ENCODE data around the gene PPP1R13B. TPM values are rescaled to one million over a fixed set of nuclear protein-coding genes. Genes with fewer than 3 reads are reported as not detected.

PPP1R13B gene
- total RNA-seq, 1 experiment from 2014 or later, result 3.2 TPM

GRCh38 chr14:103732868-103733620, 114.3 kb downstream of the PPP1R13B start:
- DNase-seq (ENCODE audit: low read depth, low spot score), result no peak
- in situ Hi-C loops (cut with HindIII; ENCODE audit: low pct_unique_long_range_greater_than_20kb, low sequenced_read_pairs), result no loop called here

- in situ Hi-C loops (cut with HindIII; ENCODE audit: low pct_unique_long_range_greater_than_20kb, low sequenced_read_pairs), result no loop called here
Measured at GRCh38 chr14:103731916-103732867, 115.2 kb downstream of the PPP1R13B start.

GRCh38 chr14:103731481-103731880, 115.9 kb downstream of the PPP1R13B start:
- in situ Hi-C loops (cut with HindIII; ENCODE audit: low pct_unique_long_range_greater_than_20kb, low sequenced_read_pairs), result no loop called here

More at GRCh38 chr14:103731916-103732867, 115.2 kb downstream of the PPP1R13B start:
- no peak for DNase-seq (ENCODE audit: low read depth, low spot score)

GRCh38 chr14:103730490-103731035, 116.8 kb downstream of the PPP1R13B start:
- DNase-seq (ENCODE audit: low read depth, low spot score), result no peak
- in situ Hi-C loops (cut with HindIII; ENCODE audit: low pct_unique_long_range_greater_than_20kb, low sequenced_read_pairs), result no loop called here

More at GRCh38 chr14:103731481-103731880, 115.9 kb downstream of the PPP1R13B start:
- DNase-seq (ENCODE audit: low read depth, low spot score), result no peak

GRCh38 chr14:103729496-103730448, 117.6 kb downstream of the PPP1R13B start:
- in situ Hi-C loops (cut with HindIII; ENCODE audit: low pct_unique_long_range_greater_than_20kb, low sequenced_read_pairs), result no loop called here
- DNase-seq (ENCODE audit: low read depth, low spot score), result no peak

- in situ Hi-C loops (cut with HindIII; ENCODE audit: low pct_unique_long_range_greater_than_20kb, low sequenced_read_pairs), result no loop called here
- no peak for DNase-seq (ENCODE audit: low read depth, low spot score)
Measured at GRCh38 chr14:103728721-103729120, 118.7 kb downstream of the PPP1R13B start.

GRCh38 chr14:103728141-103728540, 119.2 kb downstream of the PPP1R13B start:
- in situ Hi-C loops (cut with HindIII; ENCODE audit: low pct_unique_long_range_greater_than_20kb, low sequenced_read_pairs), result no loop called here

GRCh38 chr14:103727313-103727980, 119.9 kb downstream of the PPP1R13B start:
- in situ Hi-C loops (cut with HindIII; ENCODE audit: low pct_unique_long_range_greater_than_20kb, low sequenced_read_pairs), result no loop called here
- DNase-seq (ENCODE audit: low read depth, low spot score), result no peak

More at GRCh38 chr14:103728141-103728540, 119.2 kb downstream of the PPP1R13B start:
- DNase-seq (ENCODE audit: low read depth, low spot score), result no peak

GRCh38 chr14:103726474-103726873, 120.9 kb downstream of the PPP1R13B start:
- in situ Hi-C loops (cut with HindIII; ENCODE audit: low pct_unique_long_range_greater_than_20kb, low sequenced_read_pairs), result no loop called here

GRCh38 chr14:103725739-103726395, 121.5 kb downstream of the PPP1R13B start:
- in situ Hi-C loops (cut with HindIII; ENCODE audit: low pct_unique_long_range_greater_than_20kb, low sequenced_read_pairs), result no loop called here

More at GRCh38 chr14:103726474-103726873, 120.9 kb downstream of the PPP1R13B start:
- no peak for DNase-seq (ENCODE audit: low read depth, low spot score)

GRCh38 chr14:103725001-103725682, 122.2 kb downstream of the PPP1R13B start:
- no peak for DNase-seq (ENCODE audit: low read depth, low spot score)
- in situ Hi-C loops (cut with HindIII; ENCODE audit: low pct_unique_long_range_greater_than_20kb, low sequenced_read_pairs), result no loop called here

More at GRCh38 chr14:103725739-103726395, 121.5 kb downstream of the PPP1R13B start:
- no peak for DNase-seq (ENCODE audit: low read depth, low spot score)

GRCh38 chr14:103724116-103724515, 123.3 kb downstream of the PPP1R13B start:
- in situ Hi-C loops (cut with HindIII; ENCODE audit: low pct_unique_long_range_greater_than_20kb, low sequenced_read_pairs), result no loop called here
- DNase-seq (ENCODE audit: low read depth, low spot score), result no peak

GRCh38 chr14:103723748-103724081, 123.7 kb downstream of the PPP1R13B start:
- no peak for DNase-seq (ENCODE audit: low read depth, low spot score)
- in situ Hi-C loops (cut with HindIII; ENCODE audit: low pct_unique_long_range_greater_than_20kb, low sequenced_read_pairs), result no loop called here

GRCh38 chr14:103721334-103722120, 125.8 kb downstream of the PPP1R13B start:
- in situ Hi-C loops (cut with HindIII; ENCODE audit: low pct_unique_long_range_greater_than_20kb, low sequenced_read_pairs), result no loop called here
- DNase-seq (ENCODE audit: low read depth, low spot score), result no peak

- no peak for DNase-seq (ENCODE audit: low read depth, low spot score)
- in situ Hi-C loops (cut with HindIII; ENCODE audit: low pct_unique_long_range_greater_than_20kb, low sequenced_read_pairs), result no loop called here
Measured at GRCh38 chr14:103719751-103720150, 127.6 kb downstream of the PPP1R13B start.

Data from SK-MEL-5 (cell line).